ENCODE data around the gene CTBP1. TPM values are rescaled to one million over a fixed set of nuclear protein-coding genes. Genes with fewer than 3 reads are reported as not detected.

Gene CTBP1
- total and polyA plus RNA-seq, 2 of the 8 experiments (the other 6 are each of a cell fraction or from before 2014, with no cell fraction given) = 128 to 185 TPM

DNA sequence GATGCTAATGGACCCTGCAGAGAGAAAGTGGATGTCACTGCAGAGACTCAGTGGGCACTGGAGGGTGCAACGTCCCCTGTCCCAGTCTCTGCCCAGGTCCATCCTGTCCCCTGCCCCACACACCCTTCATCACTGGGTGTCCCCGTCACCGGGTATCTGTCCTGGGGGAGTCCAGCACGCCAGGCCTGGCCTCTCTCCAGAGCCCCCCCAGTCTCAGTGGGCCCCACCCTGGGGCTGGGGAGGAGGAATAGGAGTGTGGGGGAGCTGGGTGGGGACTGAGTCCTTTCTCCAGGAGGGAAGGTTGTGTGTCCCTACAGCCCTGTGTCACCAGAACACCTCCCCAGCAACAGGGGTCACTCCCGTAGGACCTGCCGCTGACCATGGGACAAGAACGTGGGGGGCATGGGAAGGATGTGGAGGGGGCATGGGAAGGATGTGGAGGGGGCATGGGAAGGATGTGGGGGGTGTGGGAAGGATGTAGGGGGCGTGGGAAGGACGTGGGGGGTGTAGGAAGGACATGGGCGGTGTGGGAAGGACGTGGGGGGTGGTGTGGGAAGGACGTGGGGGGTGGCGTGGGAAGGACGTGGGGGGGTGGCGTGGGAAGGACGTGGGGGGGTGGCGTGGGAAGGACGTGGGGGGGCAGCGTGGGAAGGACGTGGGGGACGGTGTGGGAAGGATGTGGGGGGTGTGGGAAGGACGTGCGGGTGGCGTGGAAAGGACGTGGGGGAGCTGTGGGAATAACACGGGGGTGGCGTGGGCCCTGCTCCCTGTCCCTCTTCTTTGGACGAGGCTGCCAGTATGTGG is 55.5 kb downstream of the CTBP1 start:
- Histone ChIP-seq H3K27me3 (replicated peaks in 1 of 4; ENCODE audit: control insufficient read depth in 3 of 4, extremely low read depth in 1 of 4, insufficient read depth in 3 of 4, low read length in 3 of 4) (no peaks in the 10 kb centered on the region; a peak in 2 of 7 replicates), H3K4me2 (ENCODE audit: insufficient read depth in 1 of 2, low read depth in 2 of 2, low read length in 2 of 2) (no peak overlapping the region), H3K23ac (ENCODE audit: insufficient read length) (no peak overlapping the region), H3K9ac (replicated peaks in 1 of 4; ENCODE audit: extremely low read depth in 1 of 4, low read depth in 3 of 4, low read length in 3 of 4) (no peak overlapping the region), H3K36me3 (ENCODE audit: control insufficient read depth in 2 of 4, insufficient read depth in 4 of 4, low read length in 3 of 4) (no peaks in the 10 kb centered on the region), H4K8ac (ENCODE audit: extremely low read depth, insufficient read depth, low read length) (no peak overlapping the region), H3K18ac (ENCODE audit: extremely low read depth, low read length) (no peak overlapping the region), H3K4ac (replicated peaks; ENCODE audit: insufficient read length, low read depth, low read length) (no peak overlapping the region), H4K20me1 (replicated peaks in 1 of 2; ENCODE audit: control insufficient read depth in 1 of 2, insufficient read depth in 2 of 2, low read length in 2 of 2) (no peaks in the 10 kb centered on the region), H2AFZ (ENCODE audit: low read length) (no peak overlapping the region), H3K56ac (replicated peaks; ENCODE audit: insufficient read length, low read depth, low read length) (no peak overlapping the region), H4K5ac (ENCODE audit: insufficient read length, low read depth, low read length) (no peak overlapping the region), H4K91ac (replicated peaks; ENCODE audit: insufficient read length, low read length) (no peak overlapping the region), H3K79me2 (ENCODE audit: control insufficient read depth in 1 of 2, insufficient read depth in 2 of 2, low read length in 2 of 2) (no peaks in the 10 kb centered on the region), H2BK12ac (ENCODE audit: low read depth, low read length) (no peak overlapping the region), H3K4me1 (replicated peaks in 1 of 4; ENCODE audit: control insufficient read depth in 3 of 4, insufficient read depth in 4 of 4, low read length in 3 of 4) (no peaks in the 10 kb centered on the region), H3K4me3 (ENCODE audit: extremely low read depth in 1 of 4, insufficient read depth in 2 of 4, low read depth in 3 of 4, low read length in 4 of 4) (no peak overlapping the region), H2BK20ac (ENCODE audit: low read length) (no peak overlapping the region), H3K79me1 (ENCODE audit: low read depth, low read length) (no peaks in the 10 kb centered on the region), H3K27ac (ENCODE audit: low read depth, low read length) (no peak overlapping the region), H2BK15ac (ENCODE audit: low read length) (no peak overlapping the region), H3K23me2 (ENCODE audit: low read depth, low read length) (no peaks in the 10 kb centered on the region), H2AK5ac (ENCODE audit: low read depth, low read length) (no peak overlapping the region), H2BK5ac (ENCODE audit: low read depth, low read length) (no peak overlapping the region), H3K9me3 (ENCODE audit: insufficient read depth in 2 of 2, low read depth in 1 of 2, low read length in 1 of 2) (no peaks in the 10 kb centered on the region), H2BK120ac (replicated peaks; ENCODE audit: low read depth, low read length) (no peak overlapping the region), H3K14ac (ENCODE audit: insufficient read length) (no peak overlapping the region)
- POLR2A ChIA-PET (ENCODE audit: partially characterized antibody) = no interaction called here
- no peak for DNase-seq (ENCODE audit: low read depth in 1 of 2, low spot score in 2 of 2)
- 93 to 97% methylated on average over 6 to 8 of the region's 28 CpGs for WGBS, 2 experiments (ENCODE audit: extremely low coverage in 1 of 2, insufficient coverage in 1 of 2, insufficient read length in 1 of 2, insufficient replicate concordance in 2 of 2, low coverage in 1 of 2, low lambda C conversion rate in 2 of 2, missing lambda C conversion rate in 1 of 2)
- CTCF ChIA-PET (ENCODE audit: partially characterized antibody) = interaction anchor here (1.0 kb wide), 1 partner anchor 162 kb away, joined by 4 read pairs; no protein-coding TSS in a partner anchor
- no peak for FAIRE-seq
- TF ChIP-seq EZH2 (IDR thresholded peaks at IDR 0.05; ENCODE audit: low read depth, low read length, severe bottlenecking) (no peak), SIN3A (conservative IDR thresholded peaks at IDR 0.05 in 1 of 2, IDR thresholded peaks at IDR 0.05 in 1 of 2; ENCODE audit: low read depth in 1 of 2, low read length in 2 of 2) (no peak), RBBP5 (IDR thresholded peaks at IDR 0.05; ENCODE audit: borderline replicate concordance, low read depth, low read length) (no peak), JUN (IDR thresholded peaks at IDR 0.05; ENCODE audit: low read depth, low read length) (no peak), FOSL1 (IDR thresholded peaks at IDR 0.05; ENCODE audit: insufficient read depth, low read depth, low read length) (no peak), RAD21 (IDR thresholded peaks at IDR 0.05 in 1 of 2, conservative IDR thresholded peaks at IDR 0.05 in 1 of 2; ENCODE audit: low read depth in 2 of 2, low read length in 2 of 2) (no peak), ZNF274 (IDR thresholded peaks at IDR 0.05; ENCODE audit: borderline replicate concordance, extremely low read depth, low read length) (no peak), TAF1 (IDR thresholded peaks at IDR 0.05; ENCODE audit: low read depth, low read length) (no peak)
- TF ChIP-seq, protein P1, sequence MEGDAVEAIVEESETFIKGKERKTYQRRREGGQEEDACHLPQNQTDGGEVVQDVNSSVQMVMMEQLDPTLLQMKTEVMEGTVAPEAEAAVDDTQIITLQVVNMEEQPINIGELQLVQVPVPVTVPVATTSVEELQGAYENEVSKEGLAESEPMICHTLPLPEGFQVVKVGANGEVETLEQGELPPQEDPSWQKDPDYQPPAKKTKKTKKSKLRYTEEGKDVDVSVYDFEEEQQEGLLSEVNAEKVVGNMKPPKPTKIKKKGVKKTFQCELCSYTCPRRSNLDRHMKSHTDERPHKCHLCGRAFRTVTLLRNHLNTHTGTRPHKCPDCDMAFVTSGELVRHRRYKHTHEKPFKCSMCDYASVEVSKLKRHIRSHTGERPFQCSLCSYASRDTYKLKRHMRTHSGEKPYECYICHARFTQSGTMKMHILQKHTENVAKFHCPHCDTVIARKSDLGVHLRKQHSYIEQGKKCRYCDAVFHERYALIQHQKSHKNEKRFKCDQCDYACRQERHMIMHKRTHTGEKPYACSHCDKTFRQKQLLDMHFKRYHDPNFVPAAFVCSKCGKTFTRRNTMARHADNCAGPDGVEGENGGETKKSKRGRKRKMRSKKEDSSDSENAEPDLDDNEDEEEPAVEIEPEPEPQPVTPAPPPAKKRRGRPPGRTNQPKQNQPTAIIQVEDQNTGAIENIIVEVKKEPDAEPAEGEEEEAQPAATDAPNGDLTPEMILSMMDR (IDR thresholded peaks at IDR 0.05; ENCODE audit: control extremely low read depth in 1 of 3, insufficient read depth in 1 of 3, low read depth in 1 of 3, low read length in 3 of 3) = no peak
